C1 segment of cervical spinal cord (tissue), 14 donors: Measurements from ENCODE around the gene ZNF627.
"Not testable (repeated sequence)": the region's sequence is repeated elsewhere in the genome, so short reads cannot be mapped to it uniquely, and the experiment has no call there.

Source experiments
- DNase-seq, 14 donors: peaks; one replicate each; lab custom pipeline; 2025; lab: John Stamatoyannopoulos, UW

Gene ZNF627

GRCh38 chr19:11597202-11598102 lies at the start of gene ZNF627:
Gene ZNF627 (plus strand): TSS chr19:11597483. CDS start chr19:11597628, 145 bp downstream.
- DNase-seq, result peak; percentile 61 to 96 (median 93)

GRCh38 chr19:11547929-11548700 lies 49.2 kb upstream of the ZNF627 start:
- DNase-seq, result no peak

- no peak for DNase-seq
These were observed 47.8 kb upstream of the ZNF627 start for GRCh38 chr19:11549386-11549953.

GRCh38 chr19:11550265-11550664 lies 47.0 kb upstream of the ZNF627 start:
- DNase-seq, result no peak

- DNase-seq, result no peak
These were observed 45.6 kb upstream of the ZNF627 start for GRCh38 chr19:11551603-11552235.

GRCh38 chr19:11552666-11553372 lies 44.5 kb upstream of the ZNF627 start:
- no peak for DNase-seq

- no peak for DNase-seq
These were observed 43.1 kb upstream of the ZNF627 start for GRCh38 chr19:11554160-11554559.

- DNase-seq, result peak in 2 of 14 donors; percentile 16 to 24
These were observed 42.0 kb upstream of the ZNF627 start for GRCh38 chr19:11555246-11555645.

- no peak for DNase-seq
These were observed 40.5 kb upstream of the ZNF627 start for GRCh38 chr19:11556634-11557420.

GRCh38 chr19:11558881-11559828 lies 38.1 kb upstream of the ZNF627 start, which contains the start of gene ELOF1:
Gene ELOF1 (minus strand): TSS chr19:11559230. CDS start chr19:11554347, 4,883 bp downstream.
- peak; percentile 88 to 98 (median 96) for DNase-seq

GRCh38 chr19:11560404-11561051 lies 36.8 kb upstream of the ZNF627 start:
- peak in 6 of 14 donors; percentile 5 to 41 (median 19) for DNase-seq

- DNase-seq, result no peak
These were observed 33.8 kb upstream of the ZNF627 start for GRCh38 chr19:11563532-11563931.

GRCh38 chr19:11564082-11564807 lies 33.0 kb upstream of the ZNF627 start:
- not testable (repeated sequence) for DNase-seq

- DNase-seq, result not testable (repeated sequence)
These were observed 31.7 kb upstream of the ZNF627 start for GRCh38 chr19:11565649-11565980.

- DNase-seq, result no peak
These were observed 31.1 kb upstream of the ZNF627 start for GRCh38 chr19:11566164-11566563.

GRCh38 chr19:11570039-11570462 lies 27.2 kb upstream of the ZNF627 start:
- DNase-seq, result no peak

- DNase-seq, result not testable (repeated sequence)
These were observed 23.9 kb upstream of the ZNF627 start for GRCh38 chr19:11573354-11573753.

- not testable (repeated sequence) for DNase-seq
These were observed 23.5 kb upstream of the ZNF627 start for GRCh38 chr19:11573763-11574162.
